Measurements from ENCODE around the gene PER2. TPM values are rescaled to one million over a fixed set of nuclear protein-coding genes. Genes with fewer than 3 reads are reported as not detected.

Gene PER2
- total RNA-seq, 2 experiments from 2014 or later = 8.4 to 18.6 TPM

DNA sequence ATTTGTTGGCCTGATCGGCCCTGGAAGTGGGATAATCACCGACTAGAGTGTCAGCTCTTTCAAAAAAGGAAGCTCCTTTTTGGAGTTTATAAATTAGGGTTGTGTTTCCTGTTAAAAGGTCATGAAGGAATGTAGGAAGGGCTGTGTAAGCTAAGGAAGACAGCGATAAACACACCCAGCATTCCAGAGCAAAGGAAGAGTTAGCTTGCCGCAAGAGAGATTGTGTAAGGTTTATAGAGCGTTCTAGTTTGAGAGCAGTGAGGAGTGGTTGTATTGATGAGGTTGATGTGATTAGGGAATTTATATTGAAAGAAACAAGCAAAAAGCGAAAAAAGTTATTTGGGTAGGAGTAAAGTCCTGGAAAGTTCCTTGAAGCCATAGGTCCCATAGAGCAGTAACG lies 81.4 kb downstream of the PER2 start:
- H3K4me1 ChIP-seq (ENCODE audit: insufficient read depth, low read length, poor library complexity, severe bottlenecking) = peaks cover 12% of the 10 kb centered on the region
- no TSS peak for BruUV-seq (replicated peaks)
- ChIA-PET POLR2A (interaction anchor here (0.6 kb wide), 1 partner anchor 310 kb away, joined by 6 read pairs; no protein-coding TSS in a partner anchor), CTCF (ENCODE audit: unreplicated experiment) (no interaction called here)
- no peak overlapping the region for H3K4me3 ChIP-seq (ENCODE audit: low read depth, low read length, poor library complexity, severe bottlenecking)
- H3K9me2 ChIP-seq (ENCODE audit: insufficient read depth, low read length) = no peaks in the 10 kb centered on the region
- TF ChIP-seq, protein P1, sequence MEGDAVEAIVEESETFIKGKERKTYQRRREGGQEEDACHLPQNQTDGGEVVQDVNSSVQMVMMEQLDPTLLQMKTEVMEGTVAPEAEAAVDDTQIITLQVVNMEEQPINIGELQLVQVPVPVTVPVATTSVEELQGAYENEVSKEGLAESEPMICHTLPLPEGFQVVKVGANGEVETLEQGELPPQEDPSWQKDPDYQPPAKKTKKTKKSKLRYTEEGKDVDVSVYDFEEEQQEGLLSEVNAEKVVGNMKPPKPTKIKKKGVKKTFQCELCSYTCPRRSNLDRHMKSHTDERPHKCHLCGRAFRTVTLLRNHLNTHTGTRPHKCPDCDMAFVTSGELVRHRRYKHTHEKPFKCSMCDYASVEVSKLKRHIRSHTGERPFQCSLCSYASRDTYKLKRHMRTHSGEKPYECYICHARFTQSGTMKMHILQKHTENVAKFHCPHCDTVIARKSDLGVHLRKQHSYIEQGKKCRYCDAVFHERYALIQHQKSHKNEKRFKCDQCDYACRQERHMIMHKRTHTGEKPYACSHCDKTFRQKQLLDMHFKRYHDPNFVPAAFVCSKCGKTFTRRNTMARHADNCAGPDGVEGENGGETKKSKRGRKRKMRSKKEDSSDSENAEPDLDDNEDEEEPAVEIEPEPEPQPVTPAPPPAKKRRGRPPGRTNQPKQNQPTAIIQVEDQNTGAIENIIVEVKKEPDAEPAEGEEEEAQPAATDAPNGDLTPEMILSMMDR (conservative IDR thresholded peaks at IDR 0.05; ENCODE audit: low read length) = no peak
- TF ChIP-seq EZH2phosphoT487 (IDR thresholded peaks at IDR 0.05; ENCODE audit: borderline replicate concordance, low read depth, low read length) = no peak
- H3K27ac ChIP-seq (ENCODE audit: low read depth, low read length, poor library complexity, severe bottlenecking) = no peak overlapping the region
- intact Hi-C loops (cut with micrococcal nuclease; ENCODE audit: unreplicated experiment) = no loop called here
- 0 out of 2 replicates have a peak, but pooled peaks cover 5% of the 10 kb centered on the region for H3K36me3 ChIP-seq (ENCODE audit: insufficient read depth, low read length)
- no peak overlapping the region for H3K4me2 ChIP-seq (ENCODE audit: low read length)
- peaks cover 11% of the 10 kb centered on the region for H3K79me2 ChIP-seq (ENCODE audit: insufficient read depth, low read depth, low read length)
- H3K9me3 ChIP-seq (ENCODE audit: low read length) = no peaks in the 10 kb centered on the region
- no peak overlapping the region for H2AFZ ChIP-seq (ENCODE audit: low read length)
- no peak for DNase-seq (ENCODE audit: low spot score)
- H4K20me1 ChIP-seq (ENCODE audit: insufficient read depth, low read length) = peaks cover 8% of the 10 kb centered on the region

- H3K9me3 ChIP-seq (ENCODE audit: low read length) = no peaks in the 10 kb centered on the region
- no peak for TF ChIP-seq EZH2phosphoT487 (IDR thresholded peaks at IDR 0.05; ENCODE audit: borderline replicate concordance, low read depth, low read length)
- TF ChIP-seq, protein P1 (conservative IDR thresholded peaks at IDR 0.05; ENCODE audit: low read length) = no peak
- H3K9me2 ChIP-seq (ENCODE audit: insufficient read depth, low read length) = no peaks in the 10 kb centered on the region
- ChIA-PET POLR2A (interaction anchor here (0.6 to 1.9 kb wide), 4 partner anchors 17 to 587 kb away, joined by 3 to 7 read pairs (median 4); no protein-coding TSS in a partner anchor), CTCF (ENCODE audit: unreplicated experiment) (no interaction called here)
- peak; percentile 10 for DNase-seq (ENCODE audit: low spot score)
- intact Hi-C loops (cut with micrococcal nuclease; ENCODE audit: unreplicated experiment) = no loop called here
- peaks cover 32% of the 10 kb centered on the region for H3K36me3 ChIP-seq (ENCODE audit: insufficient read depth, low read length)
- H3K4me2 ChIP-seq (ENCODE audit: low read length) = peak overlapping the region; percentile 90
- H2AFZ ChIP-seq (ENCODE audit: low read length) = peak overlapping the region; percentile 95
- BruUV-seq (replicated peaks) = TSS peak; percentile 95
- peaks cover 33% of the 10 kb centered on the region for H4K20me1 ChIP-seq (ENCODE audit: insufficient read depth, low read length)
- peaks cover 37% of the 10 kb centered on the region for H3K4me1 ChIP-seq (ENCODE audit: insufficient read depth, low read length, poor library complexity, severe bottlenecking)
- peak overlapping the region; percentile 96 for H3K4me3 ChIP-seq (ENCODE audit: low read depth, low read length, poor library complexity, severe bottlenecking)
- peak overlapping the region; percentile 36 for H3K27ac ChIP-seq (ENCODE audit: low read depth, low read length, poor library complexity, severe bottlenecking)
- peaks cover 40% of the 10 kb centered on the region for H3K79me2 ChIP-seq (ENCODE audit: insufficient read depth, low read depth, low read length)
Observed at GRCh38 chr2:238203973-238204683, 84.3 kb downstream of the PER2 start.
